NCI-H226 (cell line): ENCODE measurements around the gene GCNT4.

ENCODE experiments used
- DNase-seq: peaks from one replicate; pipeline ENCODE4 v3.0.0-alpha.2; 2015

The GCNT4 gene

GRCh38 chr5:75010838-75011237 lies 41.5 kb downstream of the GCNT4 start:
- no peak for DNase-seq

- peak; percentile 67 for DNase-seq
These were observed 42.6 kb downstream of the GCNT4 start for GRCh38 chr5:75009556-75010345.

GRCh38 chr5:75006865-75007822 lies 45.2 kb downstream of the GCNT4 start:
- peak; percentile 91 for DNase-seq

- no peak for DNase-seq
These were observed 46.8 kb downstream of the GCNT4 start for GRCh38 chr5:75005561-75005960.
